NCI-H2107 treated with DMSO at 0.1 percent for 48 hours (cell line): ENCODE data around the gene SCAF8.
"Not testable (repeated sequence)": the region's sequence is repeated elsewhere in the genome, so short reads cannot be mapped to it uniquely, and the experiment has no call there.

Experiments used
- DNase-seq: peaks from one replicate; lab custom pipeline; 2025; ENCODE audit not compliant: unreplicated experiment; lab: John Stamatoyannopoulos, UW

Gene SCAF8

GRCh38 chr6:154733183-154733625 lies at the start of gene SCAF8:
Gene SCAF8, plus strand, starts transcription at chr6:154733416. Its CDS starts 485 bp downstream, at chr6:154733901.
- peak; percentile 55 for DNase-seq

DNA sequence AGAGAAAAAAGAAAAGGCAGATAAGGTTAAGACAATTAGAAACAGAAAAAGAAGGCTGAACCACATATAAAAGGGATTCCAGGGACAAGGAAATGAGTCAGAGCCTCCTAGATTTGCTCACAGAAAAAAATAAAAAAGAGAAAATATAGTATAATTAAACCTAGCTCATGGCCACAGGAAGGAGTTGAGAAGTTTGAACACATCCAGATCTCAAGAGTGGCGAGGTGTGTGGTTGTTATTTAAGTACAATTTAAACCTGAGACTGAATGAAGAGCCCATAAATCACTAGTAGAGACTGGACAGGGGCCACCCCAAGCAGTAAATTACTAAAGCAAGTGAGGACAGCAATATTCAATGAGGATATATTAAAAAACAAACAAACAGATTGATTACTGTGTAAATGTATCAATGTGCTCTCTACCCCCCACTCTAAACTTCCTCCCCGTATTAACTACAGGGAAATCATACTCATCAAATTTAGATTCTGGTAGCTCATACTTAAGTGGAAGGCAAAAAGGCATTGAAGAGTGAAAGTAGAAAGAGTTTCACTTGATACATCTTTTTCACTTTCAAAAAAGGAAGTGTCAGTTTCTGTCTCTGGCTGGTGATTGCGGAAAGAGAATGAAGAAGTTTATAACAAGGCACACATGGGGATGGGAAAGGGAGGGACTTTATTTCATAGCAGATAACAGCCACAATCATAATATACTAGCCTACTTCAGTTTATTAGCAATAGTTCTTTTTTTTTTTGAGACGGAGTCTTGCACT lies 49.3 kb upstream of the SCAF8 start:
- DNase-seq = no peak

DNA sequence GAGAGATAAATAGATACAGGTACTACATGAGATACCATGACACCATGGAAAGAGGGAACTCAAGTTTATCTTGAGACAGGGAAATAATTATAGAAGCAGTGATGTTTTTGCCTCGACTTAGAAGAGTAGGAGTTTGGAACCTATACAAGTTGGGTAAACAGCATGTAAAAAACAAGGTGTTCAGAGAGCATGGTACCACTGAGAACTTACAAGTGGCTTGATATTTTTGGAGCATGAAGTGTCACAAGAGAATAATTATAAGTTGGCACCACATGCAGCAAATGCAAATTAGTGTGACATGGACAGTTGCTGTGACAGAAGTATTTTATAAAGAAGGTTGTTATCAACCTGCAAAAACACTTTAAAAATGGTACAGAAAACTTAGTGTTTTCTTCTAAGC lies 47.1 kb upstream of the SCAF8 start:
- DNase-seq = no peak

DNA sequence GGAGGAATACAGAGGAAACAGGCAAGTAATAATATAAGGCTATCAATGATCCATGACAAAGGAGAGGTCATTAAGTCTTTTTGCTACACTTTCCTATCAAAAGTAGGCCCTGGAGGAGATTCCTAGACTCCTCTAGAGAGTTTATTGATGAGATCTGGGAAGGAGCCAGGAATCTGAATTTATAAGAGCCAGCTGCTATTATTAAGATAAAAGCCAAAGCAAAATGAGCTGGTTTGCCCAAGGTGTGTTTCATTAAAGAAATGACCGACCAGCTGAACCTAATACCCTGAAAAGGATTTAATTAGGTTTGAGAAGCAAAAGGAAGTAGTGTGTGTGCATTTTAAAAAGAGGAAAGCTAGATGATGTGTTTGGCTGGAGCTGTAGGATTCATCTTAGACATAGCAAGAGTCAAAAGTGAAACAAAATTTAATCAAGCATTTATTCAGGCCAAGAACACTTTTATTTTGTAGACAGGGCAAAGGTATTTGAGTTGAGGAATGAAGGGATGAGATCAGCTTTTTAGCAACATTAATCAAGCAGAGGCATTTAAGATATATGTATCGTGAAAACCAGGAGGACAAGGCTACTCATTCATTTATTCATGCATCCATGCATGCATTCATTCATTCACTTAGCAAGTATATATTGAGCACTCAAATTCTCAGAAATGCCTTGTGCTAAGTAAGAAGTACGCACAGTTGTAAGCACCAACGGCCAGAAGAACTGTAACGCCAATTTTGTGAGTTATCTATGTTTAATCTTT lies 43.5 kb upstream of the SCAF8 start:
- DNase-seq = no peak

GRCh38 chr6:154690857-154691256 lies 42.4 kb upstream of the SCAF8 start:
- no peak for DNase-seq

DNA sequence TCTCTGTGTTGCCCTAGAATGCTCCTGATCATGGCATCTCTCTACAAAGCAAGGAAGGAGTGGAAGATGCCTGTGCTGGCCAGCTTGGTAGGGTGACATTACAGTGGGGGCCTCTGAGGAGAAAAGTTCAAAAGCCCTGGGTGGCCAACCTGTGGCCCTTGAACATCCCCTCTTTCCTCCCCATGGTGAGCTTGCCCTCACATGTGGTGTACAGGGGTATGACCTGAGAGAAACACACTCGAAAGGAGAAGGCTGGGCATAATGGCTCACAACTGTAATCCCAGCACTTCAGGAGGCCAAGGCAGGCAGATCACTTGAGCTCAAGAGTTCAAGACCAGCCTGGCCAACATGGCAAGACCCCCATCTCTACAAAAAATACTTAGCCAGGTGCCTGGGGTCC lies 36.6 kb upstream of the SCAF8 start:
- DNase-seq = no peak

GRCh38 chr6:154703124-154703523 lies 30.1 kb upstream of the SCAF8 start:
- DNase-seq = no peak

GRCh38 chr6:154705471-154706113 lies 27.6 kb upstream of the SCAF8 start:
- DNase-seq = no peak

GRCh38 chr6:154706389-154706788 lies 26.8 kb upstream of the SCAF8 start:
- no peak for DNase-seq

- no peak for DNase-seq
Measured at GRCh38 chr6:154709621-154710020, 23.6 kb upstream of the SCAF8 start.

- DNase-seq = no peak
Measured at GRCh38 chr6:154710689-154711088, 22.5 kb upstream of the SCAF8 start.

DNA sequence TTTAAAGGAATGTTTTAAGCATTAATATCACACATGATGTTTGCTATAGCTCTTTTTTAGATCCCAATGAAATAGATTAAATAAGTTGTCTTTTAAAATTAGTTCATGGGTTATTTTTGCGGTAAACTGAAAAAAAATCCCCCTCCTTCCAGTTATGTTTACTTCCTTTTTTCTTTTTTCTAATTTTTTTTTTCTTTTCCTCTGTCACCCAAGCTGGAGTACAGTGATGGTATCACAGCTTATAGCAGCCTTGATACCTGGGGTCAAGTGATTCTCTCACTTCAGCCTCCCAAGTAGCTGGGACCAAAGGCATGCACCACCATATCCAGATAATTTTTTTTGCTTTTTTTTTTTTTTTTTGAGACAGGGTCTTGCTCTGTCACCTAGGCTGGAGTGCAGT lies 17.8 kb upstream of the SCAF8 start:
- DNase-seq = no peak

- not testable (repeated sequence) for DNase-seq
Measured at GRCh38 chr6:154716350-154716749, 16.9 kb upstream of the SCAF8 start.

GRCh38 chr6:154719433-154719832 lies 13.8 kb upstream of the SCAF8 start:
- DNase-seq = no peak

DNA sequence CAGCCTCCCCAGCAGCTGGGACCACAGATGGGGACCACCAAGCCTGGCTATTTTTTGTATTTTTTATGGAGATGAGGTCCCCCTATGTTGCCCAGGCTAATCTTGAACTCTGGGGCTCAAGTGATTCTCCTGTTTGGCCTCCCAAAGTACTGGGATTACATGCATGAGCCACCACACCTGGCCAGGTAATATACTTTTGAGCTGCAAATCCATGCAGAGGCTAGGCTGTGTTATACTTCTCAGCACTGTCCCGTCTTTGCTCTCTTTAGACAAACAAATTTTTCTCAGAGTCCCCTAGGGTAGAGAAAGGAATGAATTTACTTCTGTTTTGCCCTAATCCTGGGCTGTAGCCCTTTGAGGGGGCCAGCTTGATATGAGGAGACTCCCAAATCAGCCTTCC lies 13.4 kb upstream of the SCAF8 start:
- no peak for DNase-seq

DNA sequence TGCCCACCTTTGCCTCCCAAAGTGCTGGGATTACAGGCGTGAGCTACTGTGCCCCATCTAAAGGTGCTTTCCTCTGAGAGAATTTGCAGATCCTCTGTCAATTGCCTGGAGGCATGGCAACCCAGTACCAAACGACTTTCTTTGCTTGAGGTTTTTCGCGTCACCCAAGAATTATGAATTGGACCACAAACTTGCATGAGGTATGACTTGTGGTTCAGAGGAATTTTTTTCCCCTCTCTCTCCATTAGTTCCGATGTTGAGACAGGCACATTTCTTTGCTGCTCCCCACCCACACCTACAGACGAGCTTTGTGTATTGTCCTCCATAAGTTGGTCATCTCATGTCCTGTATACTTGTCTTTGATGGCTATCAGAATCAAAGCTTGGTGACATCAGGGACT lies 11.8 kb upstream of the SCAF8 start:
- no peak for DNase-seq

GRCh38 chr6:154726887-154727286 lies 6.3 kb upstream of the SCAF8 start:
- DNase-seq = no peak

DNA sequence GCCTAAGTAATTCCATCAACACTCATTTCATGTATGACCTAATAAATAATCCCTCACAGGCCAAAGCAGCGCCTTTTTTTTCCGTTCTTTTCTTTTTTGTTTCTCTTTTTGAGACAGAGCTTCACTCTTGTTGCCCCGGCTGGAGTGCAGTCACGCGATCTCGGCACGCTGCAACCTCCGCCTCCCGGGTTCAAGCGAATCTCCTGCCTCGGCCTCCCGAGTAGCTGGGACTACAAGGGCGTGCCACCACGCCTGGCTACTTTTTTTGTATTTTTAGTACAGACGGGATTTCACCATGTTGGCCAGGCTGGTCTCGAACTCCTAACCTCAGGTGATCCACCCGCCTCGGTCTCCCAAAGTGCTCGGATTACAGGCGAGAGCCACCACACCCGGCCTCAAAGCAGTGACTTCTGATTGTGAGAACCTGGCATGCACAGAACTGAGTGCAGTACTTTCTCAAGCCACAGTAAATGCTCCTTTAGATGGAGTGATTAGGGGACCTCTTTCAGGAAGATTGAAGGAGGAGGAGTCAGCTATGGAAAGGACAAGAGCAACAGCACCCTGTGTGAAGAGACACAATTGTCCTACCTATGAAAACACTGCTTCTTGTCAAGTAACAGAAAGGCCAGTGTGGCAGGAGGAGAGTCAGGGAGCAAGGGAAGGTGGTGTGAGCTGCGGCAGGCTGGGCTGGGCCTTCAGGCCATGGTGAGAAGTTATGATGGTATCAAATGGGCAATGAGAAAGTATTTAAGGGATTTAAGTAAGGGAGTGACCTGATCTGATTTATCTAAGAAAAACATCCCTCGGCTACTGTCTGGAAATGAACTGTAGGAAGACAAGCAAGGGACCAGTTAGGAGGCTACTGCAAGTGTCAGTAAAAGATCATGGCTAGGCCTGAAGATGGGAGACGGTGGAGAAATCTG lies 1.7 kb upstream of the SCAF8 start:
- no peak for DNase-seq

- DNase-seq = peak; percentile 72
Measured at GRCh38 chr6:154732538-154733182, 556 bp upstream of the SCAF8 start.

DNA sequence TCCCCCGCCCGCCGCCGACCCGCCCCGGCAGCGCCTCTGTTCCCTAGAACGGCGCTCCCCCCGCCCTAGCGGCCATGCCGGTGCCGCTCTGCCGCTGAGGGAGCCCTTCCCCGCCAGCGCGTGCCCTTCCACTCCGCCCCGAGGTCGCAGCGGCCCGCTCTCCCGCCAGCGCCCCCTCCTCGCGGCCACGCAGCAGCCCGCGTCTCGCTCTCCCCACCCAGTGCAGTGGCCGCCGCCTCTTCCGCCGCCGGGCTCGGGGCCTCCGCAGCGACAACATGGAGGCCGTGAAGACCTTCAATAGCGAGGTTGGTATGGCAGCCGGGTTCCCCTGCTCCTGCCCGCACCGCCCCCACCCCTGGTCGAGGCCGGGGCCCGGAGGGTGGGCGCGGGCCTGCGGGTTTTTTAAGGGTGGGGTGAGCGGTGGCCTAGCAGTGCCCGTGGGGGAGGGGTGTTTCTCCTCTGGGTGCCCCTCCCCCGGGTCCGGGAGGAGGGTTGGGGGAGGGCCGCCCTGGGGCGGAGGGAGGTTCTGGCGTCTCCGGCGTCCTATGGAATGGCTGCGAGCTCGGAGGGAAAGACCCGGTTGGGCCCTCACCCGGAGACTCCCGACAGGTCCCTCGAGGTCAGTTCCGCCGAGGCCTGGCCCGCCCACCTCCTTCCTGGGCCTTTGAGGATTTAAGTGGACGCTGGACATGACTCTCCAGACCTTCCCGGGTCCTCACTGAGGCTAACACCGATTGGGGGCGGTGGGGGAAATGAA lies 588 bp downstream of the SCAF8 start:
- DNase-seq = peak; percentile 82
